Osteocyte (in vitro differentiated cells): ENCODE results near the gene DDA1. TPM values are rescaled to one million over a fixed set of nuclear protein-coding genes. Genes with fewer than 3 reads are reported as not detected.

Experiments
- DNase-seq: peaks from one replicate; pipeline ENCODE4 v3.0.0; 2021; ENCODE audit warnings: mixed read lengths; ENCODE audit not compliant: unreplicated experiment; ENCODE audit errors: extremely low spot score
- H3K27ac Mint-ChIP-seq: one replicate; pipeline ENCODE4 v1.8.0; 2021; ENCODE audit warnings: mild to moderate bottlenecking, mixed read lengths; ENCODE audit not compliant: unreplicated experiment
- H3K27me3 Mint-ChIP-seq: one replicate; pipeline ENCODE4 v1.8.0; 2021; ENCODE audit warnings: mixed read lengths; ENCODE audit not compliant: unreplicated experiment
- H3K36me3 Mint-ChIP-seq: one replicate; pipeline ENCODE4 v1.8.0; 2021; ENCODE audit warnings: mixed read lengths; ENCODE audit not compliant: unreplicated experiment
- H3K4me1 Mint-ChIP-seq: one replicate; pipeline ENCODE4 v1.8.0; 2021; ENCODE audit warnings: mixed read lengths; ENCODE audit not compliant: unreplicated experiment
- H3K4me3 Mint-ChIP-seq: one replicate; pipeline ENCODE4 v1.8.0; 2021; ENCODE audit warnings: mild to moderate bottlenecking, moderate library complexity, mixed read lengths; ENCODE audit not compliant: unreplicated experiment
- H3K9me3 Mint-ChIP-seq: one replicate; pipeline ENCODE4 v1.8.0; 2021; ENCODE audit warnings: mixed read lengths; ENCODE audit not compliant: unreplicated experiment
- CTCF ChIP-seq: fragments of 200-600 bp; sonication (generic); IDR thresholded peaks from 2 replicates; pipeline ENCODE4 v1.5.0; 2021; ENCODE audit warnings: antibody characterized with exemption, mild to moderate bottlenecking, moderate library complexity
- total RNA-seq: library from RNA; stranded (reverse); gene quantifications from 2 replicates; pipeline ENCODE4 v1.2.1, GENCODE V29; 2021

DDA1 gene
- total RNA-seq, 1 donor from 2014 or later: 50.0 TPM

- peak; percentile 98 for TF ChIP-seq CTCF
- Mint-ChIP-seq H3K4me3 (no peak overlapping the region), H3K36me3 (peaks cover 1% of the 10 kb centered on the region), H3K27me3 (no peaks in the 10 kb centered on the region), H3K9me3 (no peaks in the 10 kb centered on the region), H3K4me1 (peaks cover 40% of the 10 kb centered on the region), H3K27ac (peak overlapping the region; percentile 91)
- peak; percentile 93 for DNase-seq
These were observed 36.8 kb downstream of the DDA1 start for GRCh38 chr19:17346109-17346671.

GRCh38 chr19:17347361-17347760 is 38.0 kb downstream of the DDA1 start:
- Mint-ChIP-seq H3K4me1 (peaks cover 40% of the 10 kb centered on the region), H3K27me3 (no peaks in the 10 kb centered on the region), H3K4me3 (no peak overlapping the region), H3K27ac (peak overlapping the region; percentile 91), H3K36me3 (peaks cover 1% of the 10 kb centered on the region), H3K9me3 (no peaks in the 10 kb centered on the region)
- DNase-seq: no peak
- TF ChIP-seq CTCF: no peak

- no peak for DNase-seq
- no peak overlapping the region for H3K4me3 Mint-ChIP-seq
- peak overlapping the region; percentile 91 for H3K27ac Mint-ChIP-seq
- no peaks in the 10 kb centered on the region for H3K27me3 Mint-ChIP-seq
- H3K9me3 Mint-ChIP-seq: no peaks in the 10 kb centered on the region
- no peak for TF ChIP-seq CTCF
- no peaks in the 10 kb centered on the region for H3K36me3 Mint-ChIP-seq
- H3K4me1 Mint-ChIP-seq: peaks cover 42% of the 10 kb centered on the region
These were observed 38.5 kb downstream of the DDA1 start for GRCh38 chr19:17347877-17348276.

GRCh38 chr19:17348700-17349099 is 39.3 kb downstream of the DDA1 start:
- DNase-seq: peak; percentile 89
- Mint-ChIP-seq H3K27me3 (no peaks in the 10 kb centered on the region), H3K27ac (peak overlapping the region; percentile 91)

More at GRCh38 chr19:17348700-17349099, 39.3 kb downstream of the DDA1 start:
- TF ChIP-seq CTCF: no peak
- peaks cover 50% of the 10 kb centered on the region for H3K4me1 Mint-ChIP-seq
- no peaks in the 10 kb centered on the region for H3K36me3 Mint-ChIP-seq
- no peaks in the 10 kb centered on the region for H3K9me3 Mint-ChIP-seq
- peak overlapping the region; percentile 19 for H3K4me3 Mint-ChIP-seq
